Right atrium auricular region (tissue), 2 donors: ENCODE results near the gene UQCRC1. TPM values are rescaled to one million over a fixed set of nuclear protein-coding genes. Genes with fewer than 3 reads are reported as not detected.

Experiments used
- DNase-seq: peaks from one replicate; pipeline ENCODE4 v3.0.0-alpha.2; 2019; ENCODE audit warnings: low spot score
- H3K27ac ChIP-seq, 2 donors: fragments of 200-600 bp; sonication (generic); 1 replicate in 1 of 2; 2 replicates in 1 of 2; pipeline ENCODE4 v1.5.1; 2016 to 2019
- H3K27me3 ChIP-seq, 2 donors: fragments of 200-600 bp; sonication (generic); one replicate each; pipeline versions ENCODE4 v1.5.1 to v1.6.0; 2017 to 2019
- H3K36me3 ChIP-seq: fragments of 200-600 bp; sonication (generic); one replicate; pipeline ENCODE4 v1.5.1; 2016
- H3K4me1 ChIP-seq, 2 donors: fragments of 200-600 bp; sonication (generic); one replicate each; pipeline versions ENCODE4 v1.5.1 to v1.6.0; 2017 to 2019
- H3K4me3 ChIP-seq, 2 donors: fragments of 200-600 bp; sonication (generic); 1 replicate in 1 of 2; 2 replicates in 1 of 2; pipeline ENCODE4 v1.5.1; 2017 to 2019; ENCODE audit warnings: mild to moderate bottlenecking in 1 of 2, moderate library complexity in 1 of 2
- H3K9me3 ChIP-seq, 2 donors: fragments of 200-600 bp; sonication (generic); one replicate each; pipeline ENCODE4 v1.5.1; 2019
- total RNA-seq, 2 donors: library from RNA; depleted of rRNA; stranded (reverse); fragments of >200 nt; gene quantifications; one replicate each; pipeline ENCODE4 v1.1.0, GENCODE V29; 2016
- TF ChIP-seq, protein P1 (sequence below), 2 donors: fragments of 200-600 bp; sonication (generic); IDR thresholded peaks; one replicate each; pipeline ENCODE4 v1.5.1; 2019; ENCODE audit warnings: antibody characterized with exemption in 2 of 2

Gene UQCRC1
- total RNA-seq, 2 donors from 2014 or later, result 847 to 948 TPM

DNA sequence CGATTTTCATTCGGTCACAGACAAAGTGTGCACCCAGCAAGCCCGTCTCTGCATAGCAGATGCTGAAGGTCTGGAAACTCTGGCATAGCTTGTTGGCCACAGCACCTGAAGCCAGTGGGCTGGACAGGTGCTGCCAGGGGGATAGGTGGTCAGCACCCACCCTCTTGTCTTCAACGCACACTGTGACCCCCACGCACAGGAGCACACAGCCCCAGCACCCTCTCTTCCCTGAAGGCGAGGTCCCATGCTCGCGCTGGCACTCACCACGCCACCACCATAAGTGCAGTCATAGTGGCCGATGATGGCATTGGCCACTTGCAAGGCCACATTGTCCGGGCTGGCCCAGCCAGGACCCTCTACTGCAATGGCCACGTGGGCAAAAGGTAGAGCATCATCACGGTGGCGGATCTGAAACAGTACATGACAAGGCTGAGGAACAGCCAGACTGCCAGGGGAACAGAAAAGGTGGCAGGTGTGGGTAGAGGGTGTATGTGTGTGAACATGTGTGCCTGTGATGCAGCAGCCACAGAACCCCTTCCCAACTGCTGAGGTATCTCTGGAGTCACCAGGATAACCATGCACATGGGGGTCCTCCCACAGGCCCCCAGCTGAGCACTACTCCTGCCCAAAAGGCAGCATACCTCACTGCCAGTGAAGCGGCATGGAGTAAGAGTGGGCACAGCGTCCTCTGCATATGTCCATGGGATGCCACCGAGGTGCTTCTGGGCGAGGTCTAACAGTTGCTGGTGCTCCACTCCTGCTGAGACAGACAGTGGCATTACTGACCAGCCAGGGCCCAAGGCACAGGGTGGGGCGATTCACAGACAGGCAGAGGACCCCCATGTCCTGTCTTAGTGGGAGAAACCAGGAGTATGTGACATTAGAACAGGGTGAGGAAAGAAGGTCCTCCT lies 8.5 kb downstream of the UQCRC1 start:
- no peaks in the 10 kb centered on the region for H3K9me3 ChIP-seq
- H3K27me3 ChIP-seq, result no peaks in the 10 kb centered on the region
- DNase-seq, result no peak
- peaks cover 74% of the 10 kb centered on the region for H3K36me3 ChIP-seq
- TF ChIP-seq, protein P1, sequence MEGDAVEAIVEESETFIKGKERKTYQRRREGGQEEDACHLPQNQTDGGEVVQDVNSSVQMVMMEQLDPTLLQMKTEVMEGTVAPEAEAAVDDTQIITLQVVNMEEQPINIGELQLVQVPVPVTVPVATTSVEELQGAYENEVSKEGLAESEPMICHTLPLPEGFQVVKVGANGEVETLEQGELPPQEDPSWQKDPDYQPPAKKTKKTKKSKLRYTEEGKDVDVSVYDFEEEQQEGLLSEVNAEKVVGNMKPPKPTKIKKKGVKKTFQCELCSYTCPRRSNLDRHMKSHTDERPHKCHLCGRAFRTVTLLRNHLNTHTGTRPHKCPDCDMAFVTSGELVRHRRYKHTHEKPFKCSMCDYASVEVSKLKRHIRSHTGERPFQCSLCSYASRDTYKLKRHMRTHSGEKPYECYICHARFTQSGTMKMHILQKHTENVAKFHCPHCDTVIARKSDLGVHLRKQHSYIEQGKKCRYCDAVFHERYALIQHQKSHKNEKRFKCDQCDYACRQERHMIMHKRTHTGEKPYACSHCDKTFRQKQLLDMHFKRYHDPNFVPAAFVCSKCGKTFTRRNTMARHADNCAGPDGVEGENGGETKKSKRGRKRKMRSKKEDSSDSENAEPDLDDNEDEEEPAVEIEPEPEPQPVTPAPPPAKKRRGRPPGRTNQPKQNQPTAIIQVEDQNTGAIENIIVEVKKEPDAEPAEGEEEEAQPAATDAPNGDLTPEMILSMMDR (IDR thresholded peaks at IDR 0.05), result no peak
- H3K4me1 ChIP-seq, result peaks cover 0 to 61% of the 10 kb centered on the region in 2 donors
- H3K4me3 ChIP-seq, result no peak overlapping the region
- peak overlapping the region; percentile 86 to 95 for H3K27ac ChIP-seq

DNA sequence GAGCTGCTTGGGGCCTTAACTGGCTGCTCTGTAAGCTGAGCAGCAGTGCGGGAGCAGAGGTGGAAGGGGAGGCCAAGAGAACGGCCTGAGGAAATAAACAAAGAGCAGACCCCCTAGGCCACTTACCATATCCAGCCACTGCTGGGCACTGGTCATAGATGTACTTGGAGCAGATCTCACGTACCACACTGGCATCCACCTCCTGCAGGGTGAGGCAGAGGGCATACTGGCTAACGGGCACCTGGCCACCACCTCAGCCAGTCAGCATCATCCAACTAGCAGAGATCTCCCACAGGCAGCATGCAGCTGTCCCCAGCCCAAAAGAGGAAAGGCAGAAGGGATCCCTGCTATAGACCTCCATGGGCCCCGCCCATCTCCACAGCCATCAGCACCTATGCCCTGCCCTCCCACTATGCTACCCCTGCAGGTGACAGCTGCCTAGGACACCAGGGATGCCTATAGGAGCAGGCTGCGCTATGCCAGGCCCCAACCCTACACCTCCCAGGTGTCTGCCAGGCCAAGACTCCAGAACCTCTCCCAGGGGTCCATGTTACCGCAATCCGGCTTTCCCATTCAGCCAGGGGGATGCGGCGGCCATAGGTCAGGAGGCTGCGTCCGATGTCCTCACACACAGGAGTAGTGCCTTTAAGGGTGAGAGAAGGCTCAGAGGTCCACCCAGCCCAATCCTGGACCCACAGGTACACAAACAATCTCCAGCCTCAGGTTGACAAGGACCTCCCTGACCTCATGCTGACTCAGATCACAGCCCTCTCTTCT lies 9.7 kb downstream of the UQCRC1 start:
- Histone ChIP-seq H3K9me3 (no peaks in the 10 kb centered on the region), H3K4me1 (peaks cover 0 to 74% of the 10 kb centered on the region in 2 donors), H3K36me3 (peaks cover 61% of the 10 kb centered on the region), H3K27ac (peak overlapping the region; percentile 86 to 95), H3K27me3 (no peaks in the 10 kb centered on the region), H3K4me3 (no peak overlapping the region)
- no peak for DNase-seq
- TF ChIP-seq, protein P1 (IDR thresholded peaks at IDR 0.05), result no peak

DNA sequence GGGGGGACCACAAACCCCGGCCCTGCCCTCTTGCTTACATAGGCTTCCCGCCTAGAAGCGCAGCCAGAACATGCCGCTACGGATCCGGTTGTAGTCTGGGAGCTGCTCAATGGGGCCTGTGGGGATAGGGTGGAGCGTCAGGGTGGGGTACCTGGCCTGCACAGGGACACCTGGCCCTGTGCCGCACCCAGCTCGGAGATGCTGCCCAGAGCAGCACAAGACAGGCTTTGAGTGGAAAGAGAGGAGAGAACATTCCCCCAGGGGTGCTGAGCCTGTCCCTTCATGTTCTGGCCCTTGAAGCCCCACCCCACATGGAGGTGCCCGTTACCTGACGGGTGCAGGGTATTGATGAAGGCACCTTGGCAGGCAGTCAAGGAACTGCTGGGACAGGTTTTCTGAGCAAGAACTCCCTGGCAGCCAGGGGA lies 10.4 kb downstream of the UQCRC1 start:
- peaks cover 55% of the 10 kb centered on the region for H3K36me3 ChIP-seq
- H3K4me3 ChIP-seq, result no peak overlapping the region
- no peaks in the 10 kb centered on the region for H3K27me3 ChIP-seq

DNA sequence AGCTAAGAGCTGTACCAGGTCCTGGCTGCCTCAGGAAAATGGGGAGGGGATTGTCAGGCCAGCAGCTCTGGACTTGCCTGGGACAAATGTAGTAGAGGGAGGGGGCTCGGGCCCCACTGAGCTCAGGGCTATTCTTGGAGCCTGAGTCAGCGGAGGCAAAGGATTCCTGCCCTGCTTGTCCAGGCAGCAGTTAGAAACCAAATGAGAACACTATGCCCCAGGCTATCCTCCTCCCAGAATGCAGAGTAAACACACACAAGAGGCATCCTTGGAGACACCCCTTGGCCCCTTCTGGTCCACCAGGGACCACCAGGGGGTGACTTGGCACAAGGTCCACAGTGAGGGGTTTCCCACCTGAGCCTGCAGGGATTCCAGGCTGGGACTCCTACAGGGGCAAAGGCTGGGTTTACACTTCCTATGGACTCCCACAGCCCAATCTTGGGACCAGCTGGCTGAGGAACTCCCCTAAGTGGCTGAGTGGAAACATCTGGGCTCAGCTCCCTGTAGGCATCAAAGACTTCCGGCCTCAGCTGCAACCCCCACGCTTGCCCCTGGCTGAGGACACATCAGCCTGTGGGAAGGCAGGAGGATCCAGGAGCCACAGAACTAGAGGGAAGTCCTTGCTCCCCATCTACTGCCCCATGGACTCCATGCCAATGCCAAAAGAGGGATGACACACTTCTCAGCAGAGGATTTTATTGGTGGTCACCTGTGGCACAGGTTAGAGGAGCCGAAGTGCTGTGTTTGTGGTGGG lies 10.9 kb downstream of the UQCRC1 start:
- Histone ChIP-seq H3K36me3 (peaks cover 49% of the 10 kb centered on the region), H3K27ac (peak overlapping the region; percentile 86 to 95), H3K4me1 (peaks cover 0 to 80% of the 10 kb centered on the region in 2 donors), H3K4me3 (no peak overlapping the region), H3K9me3 (no peaks in the 10 kb centered on the region), H3K27me3 (no peaks in the 10 kb centered on the region)
- TF ChIP-seq, protein P1 (IDR thresholded peaks at IDR 0.05), result no peak
- DNase-seq, result peak; percentile 69

More for the DNA sequence above, 10.4 kb downstream of the UQCRC1 start:
- H3K27ac ChIP-seq, result peak overlapping the region; percentile 86 to 95
- TF ChIP-seq, protein P1 (IDR thresholded peaks at IDR 0.05), result no peak
- DNase-seq, result no peak
- no peaks in the 10 kb centered on the region for H3K9me3 ChIP-seq
- peaks cover 0 to 80% of the 10 kb centered on the region in 2 donors for H3K4me1 ChIP-seq

DNA sequence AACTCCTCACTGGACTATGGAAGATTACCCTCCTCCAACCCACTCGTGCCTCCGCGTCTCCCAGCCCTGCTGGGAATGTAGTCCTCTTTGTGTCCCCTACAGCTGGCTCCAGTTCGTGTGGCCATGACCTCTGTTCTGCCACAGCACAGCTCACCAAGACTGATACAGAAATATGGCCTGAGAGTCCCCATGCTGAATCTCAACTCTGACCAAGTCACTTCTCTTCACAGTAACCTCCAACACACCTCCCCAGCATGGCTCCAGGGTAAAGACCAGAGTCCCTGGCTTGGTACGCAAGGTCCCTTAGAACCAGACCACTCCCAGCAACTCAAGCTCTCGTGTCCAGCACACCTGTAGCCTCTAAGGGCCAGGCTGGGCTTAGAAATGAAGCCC lies 12.0 kb downstream of the UQCRC1 start:
- Histone ChIP-seq H3K9me3 (no peaks in the 10 kb centered on the region), H3K27me3 (no peaks in the 10 kb centered on the region), H3K27ac (peak overlapping the region; percentile 86 to 95), H3K4me1 (peaks cover 0 to 80% of the 10 kb centered on the region in 2 donors), H3K36me3 (peaks cover 38% of the 10 kb centered on the region), H3K4me3 (no peak overlapping the region)
- TF ChIP-seq, protein P1 (IDR thresholded peaks at IDR 0.05), result no peak
- DNase-seq, result no peak
